VCaP (cell line): ENCODE results near the gene MMRN1.
A peak's percentile ranks its signal among the peaks of the same experiment; 100 is the strongest.

Experiments
- H3K27ac ChIP-seq: fragments of 450-650 bp; 2 replicates; pipeline ENCODE4 v1.5.1; 2017
- TF ChIP-seq, protein P1 (sequence below): fragments of 450-650 bp; conservative IDR thresholded peaks from 2 replicates; pipeline ENCODE4 v1.5.1; 2017; ENCODE audit warnings: mild to moderate bottlenecking, moderate library complexity

The MMRN1 gene

DNA sequence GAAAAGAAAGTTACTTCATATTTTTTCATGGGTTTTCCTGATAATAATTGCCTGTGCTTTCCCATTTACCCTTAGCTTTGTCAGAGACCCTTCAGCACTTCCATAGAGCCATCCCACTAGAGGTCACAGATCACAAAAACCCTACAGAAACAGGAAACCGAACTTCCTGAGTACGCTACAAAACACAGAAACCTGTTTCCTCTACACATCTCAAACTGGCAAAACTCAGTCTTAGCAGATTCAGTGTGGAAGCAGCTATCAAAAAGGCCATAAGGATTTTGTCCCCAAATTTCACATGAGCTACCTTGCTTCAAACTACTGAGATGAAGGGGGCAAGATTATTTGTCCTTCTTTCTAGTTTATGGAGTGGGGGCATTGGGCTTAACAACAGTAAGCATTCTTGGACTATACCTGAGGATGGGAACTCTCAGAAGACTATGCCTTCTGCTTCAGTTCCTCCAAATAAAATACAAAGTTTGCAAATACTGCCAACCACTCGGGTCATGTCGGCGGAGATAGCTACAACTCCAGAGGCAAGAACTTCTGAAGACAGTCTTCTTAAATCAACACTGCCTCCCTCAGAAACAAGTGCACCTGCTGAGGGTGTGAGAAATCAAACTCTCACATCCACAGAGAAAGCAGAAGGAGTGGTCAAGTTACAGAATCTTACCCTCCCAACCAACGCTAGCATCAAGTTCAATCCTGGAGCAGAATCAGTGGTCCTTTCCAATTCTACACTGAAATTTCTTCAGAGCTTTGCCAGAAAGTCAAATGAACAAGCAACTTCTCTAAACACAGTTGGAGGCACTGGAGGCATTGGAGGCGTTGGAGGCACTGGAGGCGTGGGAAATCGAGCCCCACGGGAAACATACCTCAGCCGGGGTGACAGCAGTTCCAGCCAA, at the start of gene MMRN1:
Gene MMRN1, plus strand, starts transcription at position 206 of the 902 bp plus-strand sequence. Its CDS starts 118 bp downstream, at position 324.
- no peak within 1 kb of the TSS for H3K27ac ChIP-seq
- TF ChIP-seq, protein P1, sequence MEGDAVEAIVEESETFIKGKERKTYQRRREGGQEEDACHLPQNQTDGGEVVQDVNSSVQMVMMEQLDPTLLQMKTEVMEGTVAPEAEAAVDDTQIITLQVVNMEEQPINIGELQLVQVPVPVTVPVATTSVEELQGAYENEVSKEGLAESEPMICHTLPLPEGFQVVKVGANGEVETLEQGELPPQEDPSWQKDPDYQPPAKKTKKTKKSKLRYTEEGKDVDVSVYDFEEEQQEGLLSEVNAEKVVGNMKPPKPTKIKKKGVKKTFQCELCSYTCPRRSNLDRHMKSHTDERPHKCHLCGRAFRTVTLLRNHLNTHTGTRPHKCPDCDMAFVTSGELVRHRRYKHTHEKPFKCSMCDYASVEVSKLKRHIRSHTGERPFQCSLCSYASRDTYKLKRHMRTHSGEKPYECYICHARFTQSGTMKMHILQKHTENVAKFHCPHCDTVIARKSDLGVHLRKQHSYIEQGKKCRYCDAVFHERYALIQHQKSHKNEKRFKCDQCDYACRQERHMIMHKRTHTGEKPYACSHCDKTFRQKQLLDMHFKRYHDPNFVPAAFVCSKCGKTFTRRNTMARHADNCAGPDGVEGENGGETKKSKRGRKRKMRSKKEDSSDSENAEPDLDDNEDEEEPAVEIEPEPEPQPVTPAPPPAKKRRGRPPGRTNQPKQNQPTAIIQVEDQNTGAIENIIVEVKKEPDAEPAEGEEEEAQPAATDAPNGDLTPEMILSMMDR = no peak

- peak overlapping the region; percentile 35 for H3K27ac ChIP-seq
- TF ChIP-seq, protein P1 = no peak
Measured at GRCh38 chr4:89847571-89848325, 46.9 kb upstream of the MMRN1 start.

- TF ChIP-seq, protein P1 = no peak
- H3K27ac ChIP-seq = no peak overlapping the region
Measured at GRCh38 chr4:89855236-89855635, 39.4 kb upstream of the MMRN1 start.

- TF ChIP-seq, protein P1 = no peak
- H3K27ac ChIP-seq = no peak overlapping the region
Measured at GRCh38 chr4:89860971-89861370, 33.7 kb upstream of the MMRN1 start.

DNA sequence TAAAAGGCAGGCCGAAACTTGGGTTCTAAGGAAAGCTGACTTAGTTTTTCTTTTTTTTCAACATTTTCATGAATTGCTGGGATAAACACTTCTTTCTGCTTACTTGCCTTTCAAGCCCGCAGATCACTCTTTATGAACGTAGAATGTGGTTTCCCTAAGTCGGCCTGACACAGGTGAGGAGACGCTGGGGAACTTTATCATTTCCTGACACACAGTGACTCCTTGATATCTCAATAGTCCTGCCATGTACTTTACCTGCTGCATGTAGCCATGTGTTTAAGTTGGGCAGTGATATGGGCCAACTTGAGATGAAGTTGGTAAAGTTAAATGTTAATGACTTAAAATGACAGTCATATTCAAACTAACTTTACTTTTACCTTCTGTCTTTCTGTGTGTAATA, 31.1 kb upstream of the MMRN1 start:
- TF ChIP-seq, protein P1 = no peak
- no peak overlapping the region for H3K27ac ChIP-seq

- no peak overlapping the region for H3K27ac ChIP-seq
- TF ChIP-seq, protein P1 = no peak
Measured at GRCh38 chr4:89868276-89868675, 26.4 kb upstream of the MMRN1 start.

DNA sequence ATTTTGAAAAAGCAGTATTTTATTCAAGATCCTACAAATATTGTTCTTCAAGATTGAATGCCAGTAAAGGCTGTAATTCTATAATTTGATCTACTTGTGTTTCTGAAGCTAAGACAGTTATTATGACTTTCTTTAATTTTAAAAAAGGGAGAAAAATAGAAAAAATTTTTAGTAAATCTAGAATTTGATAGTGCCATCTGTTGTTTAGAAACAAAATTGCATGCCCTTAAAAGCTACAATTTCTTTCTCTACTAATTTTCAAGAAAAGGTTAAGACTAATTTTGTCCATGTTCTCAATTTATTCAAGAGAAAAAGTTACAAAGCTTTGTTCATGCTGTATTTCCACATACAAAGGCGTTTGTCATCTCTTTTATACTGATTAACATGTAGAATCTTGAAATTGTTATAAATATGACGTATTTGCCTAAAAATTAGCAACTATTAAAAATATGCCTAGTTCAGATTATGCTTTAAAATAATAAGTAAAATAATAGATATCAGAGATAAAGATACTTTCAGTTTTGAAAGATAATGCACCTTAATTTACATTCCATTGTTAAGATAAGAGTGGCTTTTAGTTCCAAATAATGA, 25.6 kb upstream of the MMRN1 start:
- TF ChIP-seq, protein P1 = peak; percentile 81
- no peak overlapping the region for H3K27ac ChIP-seq
